HG03432 (cell line): Measurements from ENCODE around the gene B4GALNT3.

Experiments
- ATAC-seq: cut with Tn5 transposase; IDR thresholded peaks from one replicate; pipeline ENCODE4 v1.9.1; 2021; ENCODE audit warnings: mild to moderate bottlenecking, moderate library complexity; ENCODE audit not compliant: unreplicated experiment

Gene B4GALNT3

DNA sequence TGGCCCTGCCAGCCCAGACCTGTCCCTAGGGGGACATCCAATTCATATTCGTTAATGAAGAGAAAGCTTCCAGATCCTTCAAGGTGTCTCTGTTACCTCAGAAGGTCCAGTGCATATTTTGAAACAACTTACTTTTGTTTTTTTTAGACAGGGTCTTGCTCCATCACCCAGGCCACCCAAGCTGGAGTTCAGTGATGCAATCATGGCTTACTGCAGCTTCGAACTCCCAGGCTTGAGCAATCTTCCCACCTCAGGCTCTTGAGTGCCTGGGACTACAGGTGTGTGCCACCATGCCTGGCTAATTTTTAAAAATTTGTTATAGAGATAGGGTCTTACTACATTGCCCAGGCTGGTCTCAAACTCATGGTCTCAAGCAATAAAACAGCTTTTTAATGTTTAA, 48.4 kb downstream of the B4GALNT3 start:
- ATAC-seq, result no peak

DNA sequence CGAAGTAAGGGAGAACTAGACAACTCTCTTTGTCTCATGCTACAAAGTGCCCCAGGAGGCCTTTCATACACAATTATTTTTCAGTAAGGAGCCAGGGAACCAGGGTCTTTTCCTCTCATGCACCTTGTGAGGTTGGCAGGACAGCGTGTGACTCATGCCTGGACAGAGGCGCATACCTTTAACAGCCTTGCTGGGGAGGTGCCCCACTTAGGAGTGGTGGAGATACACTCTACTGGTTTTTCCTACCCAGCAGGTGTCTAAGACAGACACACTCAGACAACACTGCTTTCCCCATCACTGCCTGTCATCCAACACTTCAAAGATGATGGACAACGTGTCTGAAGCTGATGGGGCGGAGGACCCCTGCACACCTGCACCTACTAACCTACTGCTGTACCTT, 49.1 kb downstream of the B4GALNT3 start:
- no peak for ATAC-seq

DNA sequence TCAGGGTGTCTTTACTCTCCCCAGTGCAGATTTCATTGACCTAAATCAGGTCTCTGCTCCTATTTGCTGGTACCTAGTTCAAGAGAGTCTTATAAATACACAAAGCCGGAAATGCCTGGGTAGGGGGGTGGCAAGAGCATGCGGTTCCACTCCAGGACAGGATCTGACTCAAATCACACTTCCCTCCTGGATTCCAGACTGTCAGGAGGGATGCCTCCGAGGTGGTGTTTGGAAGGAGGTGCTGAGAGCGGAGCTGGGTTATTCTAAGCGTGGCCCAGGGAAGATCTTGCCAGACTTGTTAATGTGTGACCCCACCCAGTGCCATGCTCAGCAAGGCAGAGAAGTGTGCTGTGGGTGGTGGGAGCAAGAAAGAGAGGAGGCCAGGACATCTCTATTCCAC, 49.8 kb downstream of the B4GALNT3 start:
- ATAC-seq, result no peak

DNA sequence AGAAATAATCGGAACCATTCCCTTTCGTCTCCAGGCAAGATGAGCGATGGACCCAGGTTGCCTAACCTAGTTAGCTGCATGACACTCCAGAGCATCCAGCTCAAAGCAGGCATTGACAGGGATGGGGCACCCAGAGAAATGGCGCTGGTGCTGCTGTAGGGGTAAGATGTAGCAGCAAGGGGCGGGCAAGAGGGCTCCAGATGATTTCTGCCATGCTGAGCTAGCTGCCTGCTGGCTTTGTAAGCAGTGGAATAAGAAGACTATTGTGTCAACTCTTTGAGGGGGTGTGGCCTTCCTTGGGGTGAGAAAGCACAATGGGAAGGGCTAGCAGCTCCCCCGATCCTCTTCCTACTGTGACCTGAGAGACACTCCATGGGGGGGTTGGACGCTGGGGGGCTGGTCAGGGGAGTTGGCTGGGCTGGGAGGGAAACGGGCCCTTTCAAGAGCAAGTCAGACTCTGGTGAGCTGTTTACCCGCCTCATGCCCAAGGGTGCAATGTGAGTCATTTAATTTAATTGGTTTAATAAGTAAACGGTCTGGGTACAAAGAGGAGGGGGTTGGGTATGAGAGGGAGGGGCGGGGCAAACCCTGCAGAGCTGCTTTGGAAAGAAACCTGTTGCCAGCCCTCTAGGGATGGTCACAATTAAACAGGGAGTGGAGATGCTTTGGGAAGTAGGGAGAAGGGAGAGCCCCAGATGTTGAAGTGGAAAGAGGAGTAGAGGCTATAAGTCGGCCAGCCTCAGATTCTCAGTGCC, 50.5 kb downstream of the B4GALNT3 start:
- ATAC-seq, result no peak

DNA sequence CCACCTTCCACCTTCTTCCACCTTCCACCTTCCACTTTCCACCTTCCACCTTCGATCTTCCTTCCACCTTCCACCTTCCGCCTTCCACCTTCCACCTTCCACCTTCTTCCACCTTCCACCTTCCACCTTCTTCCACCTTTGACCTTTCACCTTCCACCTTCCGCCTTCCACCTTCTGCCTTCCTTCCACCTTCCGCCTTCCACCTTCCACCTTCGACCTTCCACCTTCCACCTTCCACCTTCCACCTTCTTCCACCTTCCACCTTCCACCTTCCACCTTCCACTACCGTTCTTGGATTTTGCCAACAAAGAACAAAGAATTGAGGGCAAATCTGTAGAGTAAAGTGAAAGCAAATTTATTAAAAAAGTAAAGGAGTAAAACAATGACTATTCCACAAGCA, 53.2 kb downstream of the B4GALNT3 start:
- no peak for ATAC-seq

- ATAC-seq, result no peak
Observed at GRCh38 chr12:513446-513845, 53.7 kb downstream of the B4GALNT3 start.

GRCh38 chr12:517538-517937, 57.8 kb downstream of the B4GALNT3 start:
- ATAC-seq, result no peak

DNA sequence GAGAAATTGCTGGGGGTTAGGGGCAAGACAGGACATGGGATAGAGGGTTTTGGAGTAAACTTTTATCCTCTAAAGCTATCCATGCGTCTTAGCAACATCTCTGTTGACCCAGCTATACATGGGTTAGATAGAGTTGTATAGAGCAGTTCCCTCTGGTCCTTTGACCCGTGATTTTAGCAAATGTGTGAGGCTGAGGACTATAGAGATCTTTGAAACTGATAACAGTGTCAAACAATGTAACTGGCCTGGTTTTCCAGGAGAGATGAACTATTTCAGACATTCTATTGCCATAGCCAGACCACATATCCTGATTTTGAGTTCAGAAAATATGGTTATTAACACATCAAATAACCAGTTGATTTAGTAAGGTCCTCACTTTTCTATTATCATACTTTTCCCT, 60.4 kb downstream of the B4GALNT3 start:
- ATAC-seq, result no peak

DNA sequence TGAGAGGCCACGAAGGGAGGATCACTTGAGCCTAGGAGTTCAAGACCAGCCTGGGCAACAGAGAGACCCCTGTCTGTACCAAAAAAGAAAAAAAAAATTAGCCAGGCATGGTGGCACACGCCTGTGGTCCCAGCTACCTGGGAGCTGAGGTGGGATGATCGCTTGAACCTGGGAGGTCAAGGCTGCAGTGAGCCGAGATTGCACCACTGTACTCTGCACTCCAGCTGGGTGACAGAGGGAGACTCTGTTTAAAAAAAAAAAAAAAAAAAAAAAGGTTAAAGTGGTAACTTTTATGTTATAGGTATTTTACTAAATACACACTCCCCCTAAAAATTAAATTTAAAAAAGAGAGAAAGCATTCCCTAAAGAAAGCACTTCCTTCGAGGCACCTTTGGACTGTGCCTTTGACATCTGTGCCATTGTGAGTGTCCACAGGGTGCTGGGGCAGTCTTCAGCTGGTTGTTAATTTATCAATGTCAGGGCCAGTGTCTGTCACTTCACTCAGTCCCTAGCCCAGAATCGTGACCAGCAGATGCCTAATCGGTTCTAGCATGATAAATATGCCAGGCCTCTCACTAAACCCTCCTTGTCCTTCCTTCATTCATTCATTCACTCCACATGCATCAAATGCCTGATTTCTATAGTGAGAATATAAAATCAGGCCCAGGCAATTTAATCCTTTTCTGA, 63.1 kb downstream of the B4GALNT3 start:
- no peak for ATAC-seq

DNA sequence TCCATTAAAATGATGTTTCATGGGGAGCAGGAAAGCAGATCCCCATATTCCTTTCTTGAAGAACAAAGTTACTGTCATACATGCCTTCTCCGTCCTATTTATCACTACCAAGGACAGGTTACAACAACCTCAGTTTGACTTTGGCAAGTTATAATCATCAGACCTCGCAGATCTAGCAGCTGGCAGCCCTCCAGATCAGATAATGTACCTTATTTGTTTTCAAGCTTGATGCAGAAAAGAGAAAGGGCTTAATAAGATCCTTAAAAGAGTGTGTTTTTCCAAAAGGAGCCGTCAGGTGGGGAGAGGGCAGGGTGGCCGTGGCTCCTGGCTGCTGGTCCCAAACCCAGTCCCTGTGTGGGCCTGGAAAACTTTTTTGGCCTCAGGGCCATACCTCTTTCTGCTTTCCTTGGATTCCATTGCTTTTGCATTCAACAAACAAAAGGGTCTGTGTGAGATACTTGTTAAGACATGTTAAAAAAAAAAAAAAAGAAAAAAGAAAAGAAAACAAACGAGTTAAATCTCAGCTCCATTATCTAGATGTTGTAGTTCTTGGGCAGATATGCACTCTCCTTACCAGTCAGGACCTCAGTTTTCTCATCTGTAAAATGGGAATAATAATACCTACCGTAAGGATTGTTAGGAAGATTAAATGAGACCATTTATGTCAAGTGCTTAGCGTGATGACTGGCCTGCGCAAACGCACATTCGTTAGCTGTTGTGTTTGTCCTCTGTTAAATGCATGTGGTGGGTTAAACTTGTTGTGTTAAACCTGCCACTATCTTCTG, 64.6 kb downstream of the B4GALNT3 start:
- ATAC-seq, result no peak

- no peak for ATAC-seq
Observed at GRCh38 chr12:526089-526488, 66.3 kb downstream of the B4GALNT3 start.

GRCh38 chr12:527241-527640, 67.5 kb downstream of the B4GALNT3 start:
- ATAC-seq, result no peak

GRCh38 chr12:527729-528128, 68.0 kb downstream of the B4GALNT3 start:
- no peak for ATAC-seq

GRCh38 chr12:530308-530707, 70.6 kb downstream of the B4GALNT3 start:
- ATAC-seq, result no peak

GRCh38 chr12:530821-531220, 71.1 kb downstream of the B4GALNT3 start:
- no peak for ATAC-seq

GRCh38 chr12:531951-532585, 72.3 kb downstream of the B4GALNT3 start:
- ATAC-seq, result no peak

- no peak for ATAC-seq
Observed at GRCh38 chr12:532908-533565, 73.3 kb downstream of the B4GALNT3 start.

DNA sequence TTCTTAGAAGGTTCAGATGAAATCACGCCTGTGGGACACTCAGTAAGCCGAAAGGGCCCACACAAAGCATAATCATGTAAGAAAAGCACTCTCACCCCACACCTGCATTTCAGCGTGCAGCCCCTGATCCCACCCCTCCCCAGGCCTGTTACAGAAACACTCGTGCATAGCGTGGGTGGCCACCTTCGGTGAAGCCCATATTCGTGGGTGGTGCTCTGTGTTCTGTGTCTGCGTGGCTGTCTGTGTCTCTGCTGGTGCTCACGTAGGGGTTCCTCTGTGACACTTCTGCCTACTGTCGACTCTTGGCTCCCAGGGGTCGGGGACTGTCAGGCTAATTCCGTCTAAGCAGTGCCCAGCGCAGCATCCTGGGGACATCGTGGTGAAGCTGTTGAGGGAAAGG, 74.0 kb downstream of the B4GALNT3 start:
- ATAC-seq, result no peak

GRCh38 chr12:534216-534615, 74.5 kb downstream of the B4GALNT3 start:
- ATAC-seq, result no peak

GRCh38 chr12:535396-535795, 75.7 kb downstream of the B4GALNT3 start:
- ATAC-seq, result no peak

- no peak for ATAC-seq
Observed at GRCh38 chr12:536751-537245, 77.1 kb downstream of the B4GALNT3 start.
